ENCODE results near the gene PCDHA2.
"Not testable (repeated sequence)": the region's sequence is repeated elsewhere in the genome, so short reads cannot be mapped to it uniquely, and the experiment has no call there.

Gene PCDHA2

DNA sequence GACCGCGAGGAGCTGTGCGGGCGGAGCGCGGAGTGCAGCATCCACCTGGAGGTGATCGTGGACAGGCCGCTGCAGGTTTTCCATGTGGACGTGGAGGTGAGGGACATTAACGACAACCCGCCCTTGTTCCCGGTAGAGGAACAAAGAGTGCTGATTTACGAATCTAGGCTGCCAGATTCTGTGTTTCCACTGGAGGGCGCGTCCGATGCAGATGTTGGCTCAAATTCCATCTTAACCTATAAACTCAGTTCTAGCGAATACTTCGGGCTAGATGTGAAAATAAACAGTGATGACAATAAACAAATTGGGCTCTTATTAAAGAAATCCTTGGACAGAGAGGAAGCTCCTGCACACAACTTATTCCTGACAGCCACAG is 33.7 kb downstream of the PCDHA2 start:
- Histone ChIP-seq H3K14ac (ENCODE audit: low read length) (no peak overlapping the region), H2BK12ac (ENCODE audit: low read length) (no peak overlapping the region), H3K4me1 (ENCODE audit: control insufficient read depth in 1 of 2, insufficient read depth in 2 of 2, low read length in 2 of 2) (no peaks in the 10 kb centered on the region), H3K9ac (ENCODE audit: low read length) (no peak overlapping the region), H4K8ac (ENCODE audit: low read depth, low read length) (no peak overlapping the region), H3K4me3 (ENCODE audit: low read depth, low read length) (peak overlapping the region; percentile 75), H3K23ac (ENCODE audit: low read length) (no peak overlapping the region), H2BK5ac (ENCODE audit: low read depth, low read length, poor library complexity) (no peak overlapping the region), H3K79me1 (ENCODE audit: low read length) (no peaks in the 10 kb centered on the region), H3K27ac (ENCODE audit: low read depth, low read length) (no peak overlapping the region), H3K9me3 (ENCODE audit: insufficient read depth, low read depth, low read length) (peaks cover 2% of the 10 kb centered on the region), H2BK120ac (ENCODE audit: insufficient read depth, low read length, poor library complexity) (no peak overlapping the region), H2AK5ac (ENCODE audit: low read length) (no peak overlapping the region), H3K79me2 (ENCODE audit: control insufficient read depth, insufficient read depth, low read length, poor library complexity) (no peaks in the 10 kb centered on the region), H4K12ac (ENCODE audit: low read depth, low read length) (no peak overlapping the region), H3K4me2 (ENCODE audit: low read length) (peak overlapping the region; percentile 39), H4K91ac (ENCODE audit: low read depth, low read length) (no peak overlapping the region), H3K18ac (ENCODE audit: low read length) (no peak overlapping the region), H2AFZ (ENCODE audit: insufficient read depth, low read length, poor library complexity) (no peak overlapping the region), H3K36me3 (ENCODE audit: control insufficient read depth in 1 of 2, insufficient read depth in 2 of 2, low read length in 2 of 2) (peaks cover 7 to 8% of the 10 kb centered on the region in 2 experiments), H3K4ac (ENCODE audit: low read depth, low read length) (no peak overlapping the region), H3K27me3 (ENCODE audit: insufficient read depth, low read length) (no peaks in the 10 kb centered on the region)
- no peak for DNase-seq
- no CpG with 5 or more reads among the region's 18 CpGs for WGBS (ENCODE audit: extremely low coverage, insufficient coverage, insufficient read length)

DNA sequence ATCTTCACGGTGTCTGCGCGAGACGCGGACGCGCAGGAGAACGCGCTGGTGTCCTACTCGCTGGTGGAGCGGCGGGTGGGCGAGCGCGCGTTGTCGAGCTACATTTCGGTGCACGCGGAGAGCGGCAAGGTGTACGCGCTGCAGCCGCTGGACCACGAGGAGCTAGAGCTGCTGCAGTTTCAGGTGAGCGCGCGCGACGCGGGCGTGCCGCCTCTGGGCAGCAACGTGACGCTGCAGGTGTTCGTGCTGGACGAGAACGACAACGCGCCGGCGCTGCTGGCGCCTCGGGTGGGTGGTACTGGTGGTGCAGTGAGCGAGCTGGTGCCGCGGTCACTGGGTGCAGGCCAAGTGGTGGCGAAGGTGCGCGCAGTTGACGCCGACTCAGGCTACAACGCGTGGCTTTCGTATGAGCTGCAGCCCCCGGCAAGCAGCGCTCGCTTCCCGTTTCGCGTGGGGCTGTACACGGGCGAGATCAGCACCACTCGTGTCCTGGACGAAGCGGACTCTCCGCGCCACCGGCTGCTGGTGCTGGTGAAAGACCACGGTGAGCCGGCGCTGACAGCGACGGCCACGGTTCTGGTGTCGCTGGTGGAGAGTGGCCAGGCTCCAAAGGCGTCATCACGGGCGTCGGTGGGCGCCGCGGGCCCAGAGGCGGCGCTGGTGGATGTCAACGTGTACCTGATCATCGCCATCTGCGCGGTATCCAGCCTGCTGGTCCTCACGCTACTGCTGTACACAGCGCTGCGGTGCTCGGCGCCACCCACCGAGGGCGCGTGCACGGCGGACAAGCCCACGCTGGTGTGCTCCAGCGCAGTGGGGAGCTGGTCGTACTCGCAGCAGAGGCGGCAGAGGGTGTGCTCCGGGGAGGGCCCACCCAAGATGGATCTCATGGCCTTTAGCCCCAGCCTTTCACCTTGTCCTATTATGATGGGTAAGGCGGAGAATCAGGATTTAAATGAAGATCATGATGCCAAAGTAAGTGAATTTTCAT is 35.2 kb downstream of the PCDHA2 start:
- not testable (repeated sequence) for DNase-seq; H4K91ac ChIP-seq (ENCODE audit: low read depth, low read length); H3K14ac ChIP-seq (ENCODE audit: low read length); H3K27ac ChIP-seq (ENCODE audit: low read depth, low read length); H3K4ac ChIP-seq (ENCODE audit: low read depth, low read length); H3K4me3 ChIP-seq (ENCODE audit: low read depth, low read length); H2BK12ac ChIP-seq (ENCODE audit: low read length); H2BK120ac ChIP-seq (ENCODE audit: insufficient read depth, low read length, poor library complexity); H3K9ac ChIP-seq (ENCODE audit: low read length); H4K12ac ChIP-seq (ENCODE audit: low read depth, low read length); H3K23ac ChIP-seq (ENCODE audit: low read length); H3K27me3 ChIP-seq (ENCODE audit: insufficient read depth, low read length); H3K4me2 ChIP-seq (ENCODE audit: low read length); H3K79me1 ChIP-seq (ENCODE audit: low read length); H4K8ac ChIP-seq (ENCODE audit: low read depth, low read length); H3K18ac ChIP-seq (ENCODE audit: low read length); H3K79me2 ChIP-seq (ENCODE audit: control insufficient read depth, insufficient read depth, low read length, poor library complexity); H3K9me3 ChIP-seq (ENCODE audit: insufficient read depth, low read depth, low read length); H3K36me3 ChIP-seq (ENCODE audit: control insufficient read depth in 1 of 2, insufficient read depth in 2 of 2, low read length in 2 of 2); H2AK5ac ChIP-seq (ENCODE audit: low read length); H2AFZ ChIP-seq (ENCODE audit: insufficient read depth, low read length, poor library complexity); H2BK5ac ChIP-seq (ENCODE audit: low read depth, low read length, poor library complexity); H3K4me1 ChIP-seq (ENCODE audit: control insufficient read depth in 1 of 2, insufficient read depth in 2 of 2, low read length in 2 of 2)
- no CpG with 5 or more reads among the region's 106 CpGs for WGBS (ENCODE audit: extremely low coverage, insufficient coverage, insufficient read length)

DNA sequence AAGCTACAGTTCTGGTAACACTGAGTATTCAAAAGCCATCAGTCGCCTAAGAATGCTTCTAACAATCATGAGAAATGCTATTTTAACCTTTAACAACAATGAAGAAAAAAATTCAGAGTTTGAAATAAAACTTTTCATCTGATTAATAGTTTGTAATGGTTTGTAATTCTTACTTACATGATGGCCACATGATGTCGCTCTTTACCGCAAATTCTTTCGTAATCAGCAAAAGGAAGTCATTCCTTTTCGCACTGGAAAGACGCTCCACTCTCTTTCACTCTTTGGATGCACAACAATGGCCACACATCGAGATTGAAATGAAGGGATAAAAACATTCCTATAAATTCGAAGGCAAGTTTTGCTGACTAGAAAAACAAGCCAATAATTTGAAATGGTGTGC is 39.3 kb downstream of the PCDHA2 start, which contains the start of gene PCDHA7:
TSS of gene PCDHA7 (plus strand) at position 277 of the 400 bp plus-strand sequence. CDS start at position 392, 115 bp downstream.
- Histone ChIP-seq H3K27me3 (ENCODE audit: insufficient read depth, low read length) (no peaks in the 10 kb centered on the region), H3K36me3 (ENCODE audit: control insufficient read depth in 1 of 2, insufficient read depth in 2 of 2, low read length in 2 of 2) (peaks cover 8 to 9% of the 10 kb centered on the region in 2 experiments), H4K8ac (ENCODE audit: low read depth, low read length) (no peak within 1 kb of the TSS), H2AK5ac (ENCODE audit: low read length) (no peak within 1 kb of the TSS), H3K79me1 (ENCODE audit: low read length) (no peaks in the 10 kb centered on the region), H3K79me2 (ENCODE audit: control insufficient read depth, insufficient read depth, low read length, poor library complexity) (no peaks in the 10 kb centered on the region), H3K4me2 (ENCODE audit: low read length) (no peak within 1 kb of the TSS), H3K4me1 (ENCODE audit: control insufficient read depth in 1 of 2, insufficient read depth in 2 of 2, low read length in 2 of 2) (no peaks in the 10 kb centered on the region), H2AFZ (ENCODE audit: insufficient read depth, low read length, poor library complexity) (no peak within 1 kb of the TSS), H3K18ac (ENCODE audit: low read length) (no peak within 1 kb of the TSS), H3K23ac (ENCODE audit: low read length) (no peak within 1 kb of the TSS), H3K14ac (ENCODE audit: low read length) (no peak within 1 kb of the TSS), H4K91ac (ENCODE audit: low read depth, low read length) (no peak within 1 kb of the TSS), H2BK120ac (ENCODE audit: insufficient read depth, low read length, poor library complexity) (no peak within 1 kb of the TSS), H3K4me3 (ENCODE audit: low read depth, low read length) (no peak within 1 kb of the TSS), H3K9ac (ENCODE audit: low read length) (peak within 1 kb of the TSS; percentile 53), H3K9me3 (ENCODE audit: insufficient read depth, low read depth, low read length) (peaks cover 18% of the 10 kb centered on the region), H2BK5ac (ENCODE audit: low read depth, low read length, poor library complexity) (no peak within 1 kb of the TSS), H3K4ac (ENCODE audit: low read depth, low read length) (no peak within 1 kb of the TSS), H2BK12ac (ENCODE audit: low read length) (no peak within 1 kb of the TSS), H4K12ac (ENCODE audit: low read depth, low read length) (no peak within 1 kb of the TSS), H3K27ac (ENCODE audit: low read depth, low read length) (no peak within 1 kb of the TSS)
- DNase-seq: no peak
- no CpG with 5 or more reads among the region's 8 CpGs for WGBS (ENCODE audit: extremely low coverage, insufficient coverage, insufficient read length)

DNA sequence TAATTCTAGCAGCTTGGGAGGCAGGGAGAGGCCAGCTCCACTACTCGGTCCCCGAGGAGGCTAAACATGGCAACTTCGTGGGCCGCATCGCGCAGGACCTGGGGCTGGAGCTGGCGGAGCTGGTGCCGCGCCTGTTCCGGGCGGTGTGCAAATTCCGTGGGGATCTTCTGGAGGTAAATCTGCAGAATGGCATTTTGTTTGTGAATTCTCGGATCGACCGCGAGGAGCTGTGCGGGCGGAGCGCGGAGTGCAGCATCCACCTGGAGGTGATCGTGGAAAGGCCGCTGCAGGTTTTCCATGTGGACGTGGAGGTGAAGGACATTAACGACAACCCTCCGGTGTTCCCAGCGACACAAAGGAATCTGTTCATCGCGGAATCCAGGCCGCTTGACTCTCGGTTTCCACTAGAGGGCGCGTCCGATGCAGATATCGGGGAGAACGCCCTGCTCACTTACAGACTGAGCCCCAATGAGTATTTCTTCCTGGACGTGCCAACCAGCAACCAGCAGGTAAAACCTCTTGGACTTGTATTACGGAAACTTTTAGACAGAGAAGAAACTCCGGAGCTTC is 39.9 kb downstream of the PCDHA2 start:
- H3K27ac ChIP-seq (ENCODE audit: low read depth, low read length); H3K36me3 ChIP-seq (ENCODE audit: control insufficient read depth in 1 of 2, insufficient read depth in 2 of 2, low read length in 2 of 2); H2BK120ac ChIP-seq (ENCODE audit: insufficient read depth, low read length, poor library complexity); H2AFZ ChIP-seq (ENCODE audit: insufficient read depth, low read length, poor library complexity); H2BK5ac ChIP-seq (ENCODE audit: low read depth, low read length, poor library complexity); H3K4me3 ChIP-seq (ENCODE audit: low read depth, low read length); H4K91ac ChIP-seq (ENCODE audit: low read depth, low read length); H4K12ac ChIP-seq (ENCODE audit: low read depth, low read length); H3K79me1 ChIP-seq (ENCODE audit: low read length); H3K4me1 ChIP-seq (ENCODE audit: control insufficient read depth in 1 of 2, insufficient read depth in 2 of 2, low read length in 2 of 2); H3K4me2 ChIP-seq (ENCODE audit: low read length); H3K23ac ChIP-seq (ENCODE audit: low read length); H3K18ac ChIP-seq (ENCODE audit: low read length); H2AK5ac ChIP-seq (ENCODE audit: low read length); H3K79me2 ChIP-seq (ENCODE audit: control insufficient read depth, insufficient read depth, low read length, poor library complexity); H3K27me3 ChIP-seq (ENCODE audit: insufficient read depth, low read length); H3K14ac ChIP-seq (ENCODE audit: low read length); H3K4ac ChIP-seq (ENCODE audit: low read depth, low read length); H4K8ac ChIP-seq (ENCODE audit: low read depth, low read length); H2BK12ac ChIP-seq (ENCODE audit: low read length); DNase-seq: not testable (repeated sequence)
- WGBS (ENCODE audit: extremely low coverage, insufficient coverage, insufficient read length): no CpG with 5 or more reads among the region's 38 CpGs
- Histone ChIP-seq H3K9me3 (ENCODE audit: insufficient read depth, low read depth, low read length) (peaks cover 16% of the 10 kb centered on the region), H3K9ac (ENCODE audit: low read length) (peak overlapping the region; percentile 53)
